SU-DHL-6 (cell line): ENCODE measurements around the gene SLC30A3.
"Not testable (repeated sequence)": the region's sequence is repeated elsewhere in the genome, so short reads cannot be mapped to it uniquely, and the experiment has no call there.

Source experiments
- H2AFZ ChIP-seq: fragments of 200-600 bp; sonication (generic); 2 replicates; pipeline ENCODE4 v1.6.1; 2014; ENCODE audit warnings: low read depth, mild to moderate bottlenecking, moderate library complexity, mixed read lengths, antibody characterized with exemption, low read length; ENCODE audit not compliant: severe bottlenecking
- H3F3A ChIP-seq: fragments of 200-600 bp; shearing (Covaris generic); 2 replicates; pipeline ENCODE4 v1.6.0; 2016; ENCODE audit warnings: antibody characterized with exemption, mild to moderate bottlenecking; ENCODE audit not compliant: insufficient read depth
- H3K27ac ChIP-seq: fragments of 200-600 bp; sonication (generic); 2 replicates; pipeline ENCODE4 v1.5.1; 2016; ENCODE audit warnings: low read depth, mild to moderate bottlenecking, low read length, moderate library complexity, mixed read lengths
- H3K27me3 ChIP-seq: fragments of 200-600 bp; sonication (generic), shearing (Covaris generic); 2 replicates; pipeline ENCODE4 v1.6.0; 2014; ENCODE audit warnings: mild to moderate bottlenecking, low read length
- H3K36me3 ChIP-seq: fragments of 200-600 bp; sonication (generic); 2 replicates; pipeline ENCODE4 v1.6.1; 2014; ENCODE audit warnings: mild to moderate bottlenecking, low read length, mixed read lengths
- H3K4me2 ChIP-seq: fragments of 300-600, 200-600 bp; shearing (Covaris generic), sonication (generic); 2 replicates; pipeline ENCODE4 v1.6.0; 2014; ENCODE audit warnings: low read length, low read depth, mild to moderate bottlenecking; ENCODE audit not compliant: poor library complexity, severe bottlenecking
- H3K4me3 ChIP-seq: fragments of 200-600 bp; sonication (generic); 2 replicates; pipeline ENCODE4 v1.5.1; 2014; ENCODE audit warnings: antibody characterized with exemption, low read length, mild to moderate bottlenecking, mixed read lengths; ENCODE audit not compliant: insufficient read depth, poor library complexity, severe bottlenecking
- H3K79me2 ChIP-seq: fragments of 200-600 bp; sonication (generic); 2 replicates; pipeline ENCODE4 v1.6.1; 2014; ENCODE audit warnings: mild to moderate bottlenecking, low read length, moderate library complexity; ENCODE audit not compliant: insufficient read depth
- H3K9ac ChIP-seq: fragments of 200-600 bp; sonication (generic); 2 replicates; pipeline ENCODE4 v1.7.0; 2014; ENCODE audit warnings: mild to moderate bottlenecking, low read length
- H3K9me2 ChIP-seq: fragments of 200-600 bp; sonication (generic); replicated peaks from 2 replicates; pipeline ENCODE4 v1.6.1; 2014; ENCODE audit warnings: low read length; ENCODE audit not compliant: insufficient read depth
- H3K9me3 ChIP-seq: fragments of 200-600 bp; sonication (generic); 2 replicates; pipeline ENCODE4 v1.6.1; 2014; ENCODE audit warnings: low read length, mixed read lengths; ENCODE audit not compliant: insufficient read depth
- H4K20me1 ChIP-seq: fragments of 200-600 bp; sonication (generic); 2 replicates; pipeline ENCODE4 v1.6.1; 2014; ENCODE audit warnings: low read depth, mild to moderate bottlenecking, antibody characterized with exemption, low read length, moderate library complexity, mixed read lengths
- CTCF ChIP-seq: fragments of 200-600 bp; sonication (generic); IDR thresholded peaks from one replicate; pipeline ENCODE4 v1.5.1; 2017; ENCODE audit warnings: antibody characterized with exemption, mild to moderate bottlenecking, low read length, moderate library complexity; ENCODE audit not compliant: insufficient read depth, poor library complexity, severe bottlenecking
- EZH2phosphoT487 ChIP-seq: fragments of 200-600 bp; sonication (generic), shearing (Covaris generic); conservative IDR thresholded peaks from 2 replicates; pipeline ENCODE4 v1.6.1; 2018; ENCODE audit warnings: mild to moderate bottlenecking, antibody characterized with exemption, low read length, moderate library complexity, mixed read lengths

SLC30A3 gene

GRCh38 chr2:27303093-27304025 is 40.5 kb upstream of the SLC30A3 start:
- peak overlapping the region; percentile 57 for H3K4me2 ChIP-seq
- peak overlapping the region; percentile 26 for H3K4me3 ChIP-seq
- TF ChIP-seq CTCF: peak; percentile 83
- no peak for TF ChIP-seq EZH2phosphoT487
- H3K36me3 ChIP-seq: no peaks in the 10 kb centered on the region
- no peaks in the 10 kb centered on the region for H3K79me2 ChIP-seq
- H3K9me2 ChIP-seq: no peaks in the 10 kb centered on the region
- H2AFZ ChIP-seq: peak overlapping the region; percentile 91
- H3K9me3 ChIP-seq: no peaks in the 10 kb centered on the region
- H3K27me3 ChIP-seq: peaks cover 3% of the 10 kb centered on the region; the same call in 1 of the 2 replicates
- H4K20me1 ChIP-seq: no peaks in the 10 kb centered on the region
- no peaks in the 10 kb centered on the region for H3F3A ChIP-seq
- H3K9ac ChIP-seq: peak overlapping the region; percentile 23; the same call in 1 of the 2 replicates
- no peak overlapping the region for H3K27ac ChIP-seq

- not testable (repeated sequence) for H3K79me2 ChIP-seq, H3K27me3 ChIP-seq, H2AFZ ChIP-seq, H3K4me3 ChIP-seq, H3K9me2 ChIP-seq, H3K27ac ChIP-seq, H3K36me3 ChIP-seq, H3K4me2 ChIP-seq, H3F3A ChIP-seq, H4K20me1 ChIP-seq, H3K9ac ChIP-seq, H3K9me3 ChIP-seq
These were observed 37.8 kb upstream of the SLC30A3 start for GRCh38 chr2:27300606-27301005.

- H3K36me3 ChIP-seq: no peaks in the 10 kb centered on the region
- H3K4me2 ChIP-seq: no peak overlapping the region
- H4K20me1 ChIP-seq: no peaks in the 10 kb centered on the region
- no peak overlapping the region for H2AFZ ChIP-seq
- H3K9me3 ChIP-seq: no peaks in the 10 kb centered on the region
- H3K27me3 ChIP-seq: peaks cover 3% of the 10 kb centered on the region; the same call in 1 of the 2 replicates
- no peak overlapping the region for H3K9ac ChIP-seq
- no peak for TF ChIP-seq CTCF
- no peak for TF ChIP-seq EZH2phosphoT487
- H3K4me3 ChIP-seq: no peak overlapping the region
- no peaks in the 10 kb centered on the region for H3F3A ChIP-seq
- no peak overlapping the region for H3K27ac ChIP-seq
- no peaks in the 10 kb centered on the region for H3K9me2 ChIP-seq
- no peaks in the 10 kb centered on the region for H3K79me2 ChIP-seq
These were observed 35.7 kb upstream of the SLC30A3 start for GRCh38 chr2:27298391-27299080.

- Histone ChIP-seq H3K9me3 (no peaks in the 10 kb centered on the region), H3F3A (no peaks in the 10 kb centered on the region), H3K27ac (no peak overlapping the region), H3K36me3 (no peaks in the 10 kb centered on the region), H3K4me3 (no peak overlapping the region), H3K27me3 (peaks cover 3% of the 10 kb centered on the region; the same call in 1 of the 2 replicates), H3K9me2 (no peaks in the 10 kb centered on the region), H3K79me2 (no peaks in the 10 kb centered on the region), H3K9ac (no peak overlapping the region), H3K4me2 (no peak overlapping the region), H2AFZ (no peak overlapping the region), H4K20me1 (no peaks in the 10 kb centered on the region)
- TF ChIP-seq CTCF (no peak), EZH2phosphoT487 (no peak)
These were observed 34.3 kb upstream of the SLC30A3 start for GRCh38 chr2:27297195-27297594.
